Panc1 (cell line): ENCODE data around the gene NFILZ. TPM values are rescaled to one million over a fixed set of nuclear protein-coding genes. Genes with fewer than 3 reads are reported as not detected.

ENCODE experiments used
- ATAC-seq: fragments of 200-7000 bp; cut with Tn5 transposase; 2 replicates; pipeline ENCODE4 v1.9.1; 2020; ENCODE audit warnings: mild to moderate bottlenecking, moderate library complexity
- BruUV-seq: library from RNA; stranded (reverse); fragments of 400-500 nt; replicated peaks from 2 replicates; lab custom pipeline; 2021; lab: Mats Ljungman, UMichigan
- CTCF ChIA-PET: fragments of 300-600 bp; sonication (Branson Sonifier 250); formaldehyde crosslinking; loops from one replicate; lab custom pipeline; 2022; ENCODE audit warnings: antibody characterized with exemption; lab: Charles Lee
- POLR2A ChIA-PET: fragments of 300-600 bp; sonication (Branson Sonifier 250); formaldehyde crosslinking; loops from one replicate; lab custom pipeline; 2022; ENCODE audit warnings: antibody characterized with exemption; lab: Charles Lee
- DNase-seq: peaks from one replicate; pipeline ENCODE4 v3.0.0-alpha.2; 2010; ENCODE audit warnings: low read depth, low spot score
- H3K27ac ChIP-seq: 2 replicates; pipeline ENCODE4 v1.5.1; 2011; ENCODE audit warnings: mild to moderate bottlenecking, low read length, inconsistent platforms
- H3K27me3 ChIP-seq: fragments of 200-500 bp; sonication (Bioruptor generic); 2 replicates; pipeline ENCODE4 v1.6.0; 2014; ENCODE audit warnings: low read length, inconsistent platforms; ENCODE audit not compliant: control insufficient read depth, insufficient read depth
- H3K36me3 ChIP-seq: fragments of 200-500 bp; sonication (Bioruptor generic); 2 replicates; pipeline ENCODE4 v1.5.1; 2014; ENCODE audit warnings: inconsistent platforms, mild to moderate bottlenecking, low read length, moderate library complexity; ENCODE audit not compliant: control insufficient read depth, insufficient read depth
- H3K4me1 ChIP-seq: 2 replicates; pipeline ENCODE4 v1.5.1; 2011; ENCODE audit warnings: inconsistent platforms, mild to moderate bottlenecking, low read length, moderate library complexity; ENCODE audit not compliant: control insufficient read depth, insufficient read depth
- H3K4me3 ChIP-seq, 2 experiments: 2 replicates each; pipeline ENCODE4 v1.5.1; 2011 to 2012; ENCODE audit warnings: low read depth in 2 of 2, low read length in 2 of 2, mild to moderate bottlenecking in 2 of 2, inconsistent platforms in 1 of 2, moderate library complexity in 1 of 2
- H3K9me3 ChIP-seq: fragments of 200-500 bp; sonication (Bioruptor generic); 2 replicates; pipeline ENCODE4 v1.5.1; 2014; ENCODE audit warnings: low read depth, mild to moderate bottlenecking, inconsistent platforms, low read length, moderate library complexity; ENCODE audit not compliant: control insufficient read depth, insufficient read depth
- POLR2AphosphoS5 ChIP-seq: IDR thresholded peaks from 2 replicates; pipeline ENCODE4 v1.6.1; 2012; ENCODE audit warnings: mild to moderate bottlenecking, low read depth, low read length, moderate library complexity
- REST ChIP-seq, 2 experiments: IDR thresholded peaks; 2 replicates each; pipeline ENCODE4 v1.6.1; 2011 to 2012; ENCODE audit warnings: low read depth in 2 of 2, control low read depth in 1 of 2, low read length in 1 of 2, mild to moderate bottlenecking in 1 of 2, moderate library complexity in 1 of 2; ENCODE audit not compliant: insufficient read depth in 1 of 2
- SIN3A ChIP-seq: IDR thresholded peaks from 2 replicates; pipeline ENCODE4 v1.6.1; 2012; ENCODE audit warnings: low read depth, mild to moderate bottlenecking, low read length, moderate library complexity, borderline replicate concordance; ENCODE audit not compliant: insufficient read depth
- TCF7L2 ChIP-seq: IDR thresholded peaks from 2 replicates; pipeline ENCODE4 v1.6.1; 2011; ENCODE audit warnings: mild to moderate bottlenecking, low read depth, low read length, inconsistent platforms
- in situ Hi-C: cut with HindIII; loops from 2 replicates; pipeline ENCODE4 v1.10.0; 2016; ENCODE audit warnings: low sequenced_read_pairs, low pct_unique_long_range_greater_than_20kb
- intact Hi-C: fragments of 100-400 bp; cut with micrococcal nuclease; formaldehyde crosslinking; loops from one replicate; pipeline ENCODE4 v1.10.0; 2022; ENCODE audit not compliant: unreplicated experiment
- total RNA-seq: library from RNA; stranded (reverse); gene quantifications from one replicate; pipeline ENCODE4 v1.2.1, GENCODE V29; 2021; ENCODE audit not compliant: unreplicated experiment
- TF ChIP-seq, protein P1 (sequence below): fragments of 450-650 bp; IDR thresholded peaks from 2 replicates; pipeline ENCODE4 v1.5.1; 2017; ENCODE audit warnings: mild to moderate bottlenecking

NFILZ gene
- total RNA-seq, 1 experiment from 2014 or later: not detected

- H3K9me3 ChIP-seq: no peaks in the 10 kb centered on the region
- intact Hi-C loops (no loop called here), in situ Hi-C loops (no loop called here)
- no peaks in the 10 kb centered on the region for H3K36me3 ChIP-seq
- DNase-seq (no peak), ATAC-seq (no peak)
- no peaks in the 10 kb centered on the region for H3K4me1 ChIP-seq
- no peaks in the 10 kb centered on the region for H3K27me3 ChIP-seq
- no TSS peak for BruUV-seq
- ChIA-PET POLR2A (interaction anchor here (0.7 kb wide), 1 partner anchor 120 kb away, joined by 4 read pairs; no protein-coding TSS in a partner anchor), CTCF (no interaction called here)
- H3K4me3 ChIP-seq: no peak overlapping the region
- TF ChIP-seq POLR2AphosphoS5: no peak
- no peak for TF ChIP-seq SIN3A
- TF ChIP-seq REST (IDR thresholded peaks at IDR 0.05; ENCODE audit: insufficient read depth in 1 of 2, low read depth in 2 of 2, low read length in 1 of 2): no peak
- no peak for TF ChIP-seq TCF7L2
- TF ChIP-seq, protein P1, sequence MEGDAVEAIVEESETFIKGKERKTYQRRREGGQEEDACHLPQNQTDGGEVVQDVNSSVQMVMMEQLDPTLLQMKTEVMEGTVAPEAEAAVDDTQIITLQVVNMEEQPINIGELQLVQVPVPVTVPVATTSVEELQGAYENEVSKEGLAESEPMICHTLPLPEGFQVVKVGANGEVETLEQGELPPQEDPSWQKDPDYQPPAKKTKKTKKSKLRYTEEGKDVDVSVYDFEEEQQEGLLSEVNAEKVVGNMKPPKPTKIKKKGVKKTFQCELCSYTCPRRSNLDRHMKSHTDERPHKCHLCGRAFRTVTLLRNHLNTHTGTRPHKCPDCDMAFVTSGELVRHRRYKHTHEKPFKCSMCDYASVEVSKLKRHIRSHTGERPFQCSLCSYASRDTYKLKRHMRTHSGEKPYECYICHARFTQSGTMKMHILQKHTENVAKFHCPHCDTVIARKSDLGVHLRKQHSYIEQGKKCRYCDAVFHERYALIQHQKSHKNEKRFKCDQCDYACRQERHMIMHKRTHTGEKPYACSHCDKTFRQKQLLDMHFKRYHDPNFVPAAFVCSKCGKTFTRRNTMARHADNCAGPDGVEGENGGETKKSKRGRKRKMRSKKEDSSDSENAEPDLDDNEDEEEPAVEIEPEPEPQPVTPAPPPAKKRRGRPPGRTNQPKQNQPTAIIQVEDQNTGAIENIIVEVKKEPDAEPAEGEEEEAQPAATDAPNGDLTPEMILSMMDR: no peak
- H3K27ac ChIP-seq: no peak overlapping the region
Measured at GRCh38 chr19:8662263-8662662, 31.8 kb downstream of the NFILZ start.

DNA sequence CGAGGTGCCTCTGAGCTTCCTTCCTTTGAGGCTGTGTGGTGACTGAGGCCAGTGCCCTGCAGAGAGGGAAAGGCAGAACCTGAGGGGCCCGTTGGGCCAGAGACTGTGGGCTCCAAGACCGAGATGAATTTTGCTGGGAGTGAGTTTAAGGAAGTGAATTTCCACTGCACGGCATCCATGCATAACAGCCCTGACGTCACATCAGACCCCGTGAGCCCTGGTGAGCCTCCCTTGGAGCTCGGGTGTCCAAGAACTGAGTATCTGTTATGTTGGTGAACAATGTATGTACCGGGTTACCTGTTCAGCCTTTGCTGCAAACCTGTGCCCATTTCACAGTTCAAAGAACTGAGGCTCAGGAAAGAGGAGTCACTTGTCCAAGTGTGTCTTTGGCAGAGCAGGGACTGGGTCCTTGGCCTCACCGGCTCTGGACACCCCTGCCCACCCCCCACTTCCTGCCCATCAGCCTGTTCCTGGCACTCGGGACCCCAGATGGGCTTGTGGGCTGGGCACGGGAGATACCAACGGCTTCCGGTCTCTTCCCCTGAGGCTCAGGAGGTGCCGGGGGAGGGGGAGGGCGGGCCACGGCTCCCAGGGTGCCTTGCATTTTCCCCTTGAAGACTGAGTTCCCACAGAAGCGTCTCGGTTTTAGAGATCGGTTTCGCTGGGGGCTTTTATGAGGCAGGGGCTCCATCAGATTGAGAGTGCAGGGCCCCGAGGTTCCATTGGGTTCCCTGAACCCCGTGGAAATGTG is 33.7 kb downstream of the NFILZ start:
- in situ Hi-C loops (no loop called here), intact Hi-C loops (no loop called here)
- H3K4me3 ChIP-seq: no peak overlapping the region
- ChIA-PET POLR2A (no interaction called here), CTCF (interaction anchor here (0.6 kb wide), 1 partner anchor 22 kb away, joined by 6 read pairs; no protein-coding TSS in a partner anchor)
- no peaks in the 10 kb centered on the region for H3K36me3 ChIP-seq
- DNase-seq (no peak), ATAC-seq (no peak)
- H3K27me3 ChIP-seq: no peaks in the 10 kb centered on the region
- H3K9me3 ChIP-seq: no peaks in the 10 kb centered on the region
- no TSS peak for BruUV-seq
- no peak overlapping the region for H3K27ac ChIP-seq
- TF ChIP-seq REST (IDR thresholded peaks at IDR 0.05; ENCODE audit: insufficient read depth in 1 of 2, low read depth in 2 of 2, low read length in 1 of 2): no peak
- no peak for TF ChIP-seq POLR2AphosphoS5
- TF ChIP-seq, protein P1: no peak
- TF ChIP-seq TCF7L2: no peak
- TF ChIP-seq SIN3A: no peak
- no peaks in the 10 kb centered on the region for H3K4me1 ChIP-seq
